GM18511 (cell line): Measurements from ENCODE around the gene MON1A.
"Not testable (repeated sequence)": the region's sequence is repeated elsewhere in the genome, so short reads cannot be mapped to it uniquely, and the experiment has no call there.

Experiments used
- ATAC-seq: cut with Tn5 transposase; IDR thresholded peaks from one replicate; pipeline ENCODE4 v1.9.1; 2021; ENCODE audit warnings: mild to moderate bottlenecking, moderate library complexity; ENCODE audit not compliant: unreplicated experiment

MON1A gene

GRCh38 chr3:49924683-49925082 is 4.9 kb downstream of the MON1A start:
- ATAC-seq = no peak

GRCh38 chr3:49917806-49918590 is 11.6 kb downstream of the MON1A start:
- not testable (repeated sequence) for ATAC-seq

- ATAC-seq = no peak
Observed at GRCh38 chr3:49916686-49917085, 12.9 kb downstream of the MON1A start.

- no peak for ATAC-seq
Observed at GRCh38 chr3:49914906-49915305, 14.7 kb downstream of the MON1A start.

- no peak for ATAC-seq
Observed at GRCh38 chr3:49912881-49913281, 16.7 kb downstream of the MON1A start.

- no peak for ATAC-seq
Observed at GRCh38 chr3:49911611-49912010, 18.0 kb downstream of the MON1A start.

- ATAC-seq = no peak
Observed at GRCh38 chr3:49911124-49911420, 18.5 kb downstream of the MON1A start.

GRCh38 chr3:49910409-49911123 is 19.0 kb downstream of the MON1A start:
- ATAC-seq = no peak

- ATAC-seq = no peak
Observed at GRCh38 chr3:49908373-49909199, 21.0 kb downstream of the MON1A start.

GRCh38 chr3:49906073-49906743 is 23.4 kb downstream of the MON1A start:
- no peak for ATAC-seq

- not testable (repeated sequence) for ATAC-seq
Observed at GRCh38 chr3:49904448-49904847, 25.2 kb downstream of the MON1A start.

GRCh38 chr3:49903451-49904424 is 25.9 kb downstream of the MON1A start, which contains the start of gene MST1R:
MST1R (minus strand) TSS chr3:49903873; CDS start chr3:49903609, 264 bp downstream.
- ATAC-seq = peak; percentile 77

GRCh38 chr3:49902511-49903345 is 26.9 kb downstream of the MON1A start:
- ATAC-seq = no peak

GRCh38 chr3:49901366-49902339 is 28.0 kb downstream of the MON1A start:
- no peak for ATAC-seq

GRCh38 chr3:49900491-49901153 is 29.0 kb downstream of the MON1A start:
- no peak for ATAC-seq

- ATAC-seq = no peak
Observed at GRCh38 chr3:49899815-49900214, 29.8 kb downstream of the MON1A start.

GRCh38 chr3:49898991-49899390 is 30.6 kb downstream of the MON1A start:
- no peak for ATAC-seq
